Trophoblast cell (in vitro differentiated cells and primary cell): ENCODE results near the gene USB1.

Experiments used
- DNase-seq, 2 donors: peaks; one replicate each; pipeline ENCODE4 v3.0.0-alpha.2; 2016
- H2AFZ ChIP-seq: 2 replicates; pipeline ENCODE4 v1.6.1; 2013; ENCODE audit warnings: low read length, moderate library complexity, mild to moderate bottlenecking; ENCODE audit not compliant: insufficient read depth, poor library complexity
- H2AK5ac ChIP-seq: 2 replicates; pipeline ENCODE4 v1.6.1; 2013; ENCODE audit warnings: mild to moderate bottlenecking, low read length
- H2BK120ac ChIP-seq: 2 replicates; pipeline ENCODE4 v1.6.1; 2013; ENCODE audit warnings: low read length, mild to moderate bottlenecking, moderate library complexity; ENCODE audit not compliant: insufficient read depth, poor library complexity
- H2BK12ac ChIP-seq: 2 replicates; pipeline ENCODE4 v1.6.1; 2013; ENCODE audit warnings: mild to moderate bottlenecking, low read length, moderate library complexity
- H2BK5ac ChIP-seq: 2 replicates; pipeline ENCODE4 v1.6.1; 2013; ENCODE audit warnings: low read length, low read depth, moderate library complexity, mild to moderate bottlenecking; ENCODE audit not compliant: poor library complexity
- H3K14ac ChIP-seq: 2 replicates; pipeline ENCODE4 v1.6.1; 2013; ENCODE audit warnings: mild to moderate bottlenecking, low read length
- H3K18ac ChIP-seq: 2 replicates; pipeline ENCODE4 v1.6.1; 2013; ENCODE audit warnings: mild to moderate bottlenecking, low read length
- H3K23ac ChIP-seq: 2 replicates; pipeline ENCODE4 v1.6.1; 2013; ENCODE audit warnings: low read length
- H3K27ac ChIP-seq: 2 replicates; pipeline ENCODE4 v1.5.1; 2013; ENCODE audit warnings: low read depth, mild to moderate bottlenecking, inconsistent platforms, low read length, moderate library complexity
- H3K27me3 ChIP-seq: 2 replicates; pipeline ENCODE4 v1.6.1; 2013; ENCODE audit warnings: inconsistent platforms, mild to moderate bottlenecking, low read length, moderate library complexity; ENCODE audit not compliant: insufficient read depth
- H3K36me3 ChIP-seq, 2 experiments: 1 replicate in 1 of 2; 2 replicates in 1 of 2; pipeline ENCODE4 v1.6.1; 2013; ENCODE audit warnings: low read length in 2 of 2, mild to moderate bottlenecking in 2 of 2, moderate library complexity in 1 of 2; ENCODE audit not compliant: insufficient read depth in 2 of 2, control insufficient read depth in 1 of 2
- H3K4ac ChIP-seq: 2 replicates; pipeline ENCODE4 v1.6.1; 2013; ENCODE audit warnings: low read depth, mild to moderate bottlenecking, low read length, moderate library complexity
- H3K4me1 ChIP-seq, 2 experiments: 1 replicate in 1 of 2; 2 replicates in 1 of 2; pipeline ENCODE4 v1.6.1; 2013; ENCODE audit warnings: low read length in 2 of 2, mild to moderate bottlenecking in 2 of 2, moderate library complexity in 1 of 2; ENCODE audit not compliant: insufficient read depth in 2 of 2, control insufficient read depth in 1 of 2
- H3K4me2 ChIP-seq: 2 replicates; pipeline ENCODE4 v1.6.1; 2013; ENCODE audit warnings: inconsistent platforms, mild to moderate bottlenecking, low read length, moderate library complexity
- H3K4me3 ChIP-seq: 2 replicates; pipeline ENCODE4 v1.5.1; 2013; ENCODE audit warnings: mild to moderate bottlenecking, low read depth, low read length, inconsistent platforms
- H3K79me1 ChIP-seq: one replicate; pipeline ENCODE4 v1.6.1; 2013; ENCODE audit warnings: low read length
- H3K79me2 ChIP-seq: 2 replicates; pipeline ENCODE4 v1.6.1; 2013; ENCODE audit warnings: low read length, mild to moderate bottlenecking; ENCODE audit not compliant: control insufficient read depth, insufficient read depth, poor library complexity
- H3K9ac ChIP-seq: 2 replicates; pipeline ENCODE4 v1.6.1; 2013; ENCODE audit warnings: mild to moderate bottlenecking, low read length
- H3K9me3 ChIP-seq: 2 replicates; pipeline ENCODE4 v1.6.1; 2013; ENCODE audit warnings: low read depth, mild to moderate bottlenecking, control low read depth, inconsistent platforms, low read length; ENCODE audit not compliant: insufficient read depth
- H4K12ac ChIP-seq: 2 replicates; pipeline ENCODE4 v1.6.1; 2013; ENCODE audit warnings: low read depth, mild to moderate bottlenecking, low read length, moderate library complexity
- H4K8ac ChIP-seq: 2 replicates; pipeline ENCODE4 v1.6.1; 2013; ENCODE audit warnings: low read depth, mild to moderate bottlenecking, low read length, moderate library complexity
- H4K91ac ChIP-seq: one replicate; pipeline ENCODE4 v1.6.1; 2013; ENCODE audit warnings: low read depth, mild to moderate bottlenecking, low read length, moderate library complexity
- WGBS: extraction: QIAGEN DNeasy Blood & Tissue Kit; methylation state at CpG from one replicate; pipeline ENCODE4 v1.1.7; 2013; ENCODE audit warnings: missing lambda C conversion rate; ENCODE audit not compliant: insufficient read length, insufficient coverage; ENCODE audit errors: extremely low coverage; 5-methylcytosine and 5-hydroxymethylcytosine counted together

Gene USB1

GRCh38 chr16:58040496-58040846 lies 39.3 kb downstream of the USB1 start:
- no peak overlapping the region for H3K18ac ChIP-seq
- H2AK5ac ChIP-seq: no peak overlapping the region
- no peak overlapping the region for H3K4ac ChIP-seq
- no peaks in the 10 kb centered on the region for H3K79me2 ChIP-seq
- no peaks in the 10 kb centered on the region for H3K79me1 ChIP-seq
- no peak overlapping the region for H2BK5ac ChIP-seq
- no peak overlapping the region for H2AFZ ChIP-seq
- no peak overlapping the region for H4K12ac ChIP-seq
- H4K8ac ChIP-seq: no peak overlapping the region
- no peak overlapping the region for H3K14ac ChIP-seq
- no peak overlapping the region for H2BK12ac ChIP-seq
- no peak overlapping the region for H3K4me2 ChIP-seq
- WGBS: no CpG with 5 or more reads among the region's 12 CpGs
- DNase-seq: no peak
- H3K27me3 ChIP-seq: no peaks in the 10 kb centered on the region
- H3K4me3 ChIP-seq: no peak overlapping the region
- no peak overlapping the region for H4K91ac ChIP-seq
- H3K27ac ChIP-seq: no peak overlapping the region
- no peak overlapping the region for H2BK120ac ChIP-seq
- no peak overlapping the region for H3K23ac ChIP-seq
- peaks cover 47 to 62% of the 10 kb centered on the region in 2 experiments for H3K36me3 ChIP-seq
- H3K4me1 ChIP-seq: peaks cover 2 to 4% of the 10 kb centered on the region in 2 experiments
- H3K9ac ChIP-seq: no peak overlapping the region
- peaks cover 4% of the 10 kb centered on the region for H3K9me3 ChIP-seq

DNA sequence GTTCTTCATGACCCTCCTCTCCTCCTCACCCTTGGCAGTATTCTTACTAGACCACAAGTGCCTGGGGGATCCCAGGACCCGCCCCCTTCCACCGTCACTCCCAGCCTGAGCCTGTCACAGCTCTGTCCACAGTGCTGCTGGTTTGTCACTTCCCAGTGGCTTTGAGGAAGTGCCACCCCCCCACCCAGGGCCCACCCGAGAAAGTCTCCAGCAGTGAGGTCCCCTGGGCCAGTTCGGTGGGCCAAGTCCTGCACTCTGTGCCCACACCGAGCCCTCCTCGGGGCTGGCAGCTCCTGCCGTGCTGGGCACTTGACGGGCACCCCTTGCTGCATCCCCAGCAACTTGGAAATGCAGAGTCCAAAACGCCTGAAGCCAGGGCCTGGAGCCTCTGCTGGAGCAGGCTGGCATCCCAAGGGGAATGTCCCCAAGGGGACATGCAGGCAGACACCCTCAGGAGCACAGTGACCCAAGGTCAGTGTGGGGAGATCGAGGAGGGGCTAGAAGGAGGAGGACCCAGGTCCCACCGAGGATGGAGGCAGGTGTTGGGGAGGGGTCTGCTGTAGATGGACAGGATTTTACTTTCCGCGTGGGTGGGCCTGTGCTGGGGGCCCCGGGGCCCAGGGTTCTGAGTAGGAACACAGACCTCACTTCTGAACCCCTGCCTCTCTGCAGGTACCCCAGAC lies 39.9 kb downstream of the USB1 start:
- H3K14ac ChIP-seq: no peak overlapping the region
- no peaks in the 10 kb centered on the region for H3K79me1 ChIP-seq
- H2BK12ac ChIP-seq: no peak overlapping the region
- H3K4ac ChIP-seq: no peak overlapping the region
- H3K27me3 ChIP-seq: no peaks in the 10 kb centered on the region
- H4K91ac ChIP-seq: no peak overlapping the region
- H3K18ac ChIP-seq: no peak overlapping the region
- no peak overlapping the region for H3K4me3 ChIP-seq
- no peak overlapping the region for H2AFZ ChIP-seq
- H3K36me3 ChIP-seq: peaks cover 47 to 60% of the 10 kb centered on the region in 2 experiments
- H3K9me3 ChIP-seq: peaks cover 4% of the 10 kb centered on the region
- peaks cover 2 to 4% of the 10 kb centered on the region in 2 experiments for H3K4me1 ChIP-seq
- H2BK120ac ChIP-seq: no peak overlapping the region
- no peak overlapping the region for H3K4me2 ChIP-seq
- no peak overlapping the region for H3K9ac ChIP-seq
- no peak for DNase-seq
- no peak overlapping the region for H3K23ac ChIP-seq
- no CpG with 5 or more reads among the region's 14 CpGs for WGBS
- H2AK5ac ChIP-seq: no peak overlapping the region
- no peak overlapping the region for H4K8ac ChIP-seq
- no peak overlapping the region for H4K12ac ChIP-seq
- H3K27ac ChIP-seq: no peak overlapping the region
- no peak overlapping the region for H2BK5ac ChIP-seq
- no peaks in the 10 kb centered on the region for H3K79me2 ChIP-seq

GRCh38 chr16:58041628-58041955 lies 40.4 kb downstream of the USB1 start:
- H4K8ac ChIP-seq: no peak overlapping the region
- H2AK5ac ChIP-seq: no peak overlapping the region
- no peak overlapping the region for H2AFZ ChIP-seq
- H3K14ac ChIP-seq: no peak overlapping the region
- no peaks in the 10 kb centered on the region for H3K79me2 ChIP-seq
- no peak overlapping the region for H2BK5ac ChIP-seq
- no peak overlapping the region for H3K23ac ChIP-seq
- no peak overlapping the region for H4K12ac ChIP-seq
- H3K9me3 ChIP-seq: peaks cover 4% of the 10 kb centered on the region
- H3K4me3 ChIP-seq: no peak overlapping the region
- no peaks in the 10 kb centered on the region for H3K79me1 ChIP-seq
- H2BK120ac ChIP-seq: no peak overlapping the region
- WGBS: no CpG with 5 or more reads among the region's 18 CpGs
- H3K4me2 ChIP-seq: no peak overlapping the region
- peaks cover 2 to 4% of the 10 kb centered on the region in 2 experiments for H3K4me1 ChIP-seq
- no peak overlapping the region for H3K9ac ChIP-seq
- no peak overlapping the region for H2BK12ac ChIP-seq
- no peaks in the 10 kb centered on the region for H3K27me3 ChIP-seq
- H3K27ac ChIP-seq: no peak overlapping the region
- no peak overlapping the region for H3K18ac ChIP-seq
- no peak overlapping the region for H3K4ac ChIP-seq
- H4K91ac ChIP-seq: no peak overlapping the region
- peaks cover 47 to 60% of the 10 kb centered on the region in 2 experiments for H3K36me3 ChIP-seq
- DNase-seq: no peak

GRCh38 chr16:58042001-58042885 lies 41.0 kb downstream of the USB1 start:
- WGBS: no CpG with 5 or more reads among the region's 22 CpGs
- H2BK12ac ChIP-seq: no peak overlapping the region
- H3K36me3 ChIP-seq: peaks cover 47 to 60% of the 10 kb centered on the region in 2 experiments
- H3K23ac ChIP-seq: no peak overlapping the region
- no peak overlapping the region for H4K12ac ChIP-seq
- H3K4me1 ChIP-seq: peaks cover 6 to 7% of the 10 kb centered on the region in 2 experiments
- H3K9ac ChIP-seq: no peak overlapping the region
- H3K14ac ChIP-seq: no peak overlapping the region
- H2AFZ ChIP-seq: no peak overlapping the region
- H3K27me3 ChIP-seq: no peaks in the 10 kb centered on the region
- H2BK5ac ChIP-seq: no peak overlapping the region
- H2BK120ac ChIP-seq: no peak overlapping the region
- H3K79me2 ChIP-seq: no peaks in the 10 kb centered on the region
- no peak overlapping the region for H3K4me3 ChIP-seq
- H2AK5ac ChIP-seq: no peak overlapping the region
- H3K27ac ChIP-seq: no peak overlapping the region
- H4K91ac ChIP-seq: no peak overlapping the region
- H3K79me1 ChIP-seq: no peaks in the 10 kb centered on the region
- DNase-seq: no peak
- H3K18ac ChIP-seq: no peak overlapping the region
- H4K8ac ChIP-seq: no peak overlapping the region
- H3K4ac ChIP-seq: no peak overlapping the region
- H3K9me3 ChIP-seq: peaks cover 2% of the 10 kb centered on the region
- no peak overlapping the region for H3K4me2 ChIP-seq
